OCI-LY7 (cell line): ENCODE results near the gene GGCT. TPM values are rescaled to one million over a fixed set of nuclear protein-coding genes. Genes with fewer than 3 reads are reported as not detected.

Source experiments
- BruUV-seq: library from RNA; stranded (reverse); fragments of 400-500 nt; replicated peaks from 2 replicates; lab custom pipeline; 2021; lab: Mats Ljungman, UMichigan
- CTCF ChIA-PET: fragments of 300-600 bp; sonication (Branson Sonifier 250); formaldehyde crosslinking; loops from one replicate; lab custom pipeline; 2022; ENCODE audit warnings: antibody characterized with exemption; ENCODE audit not compliant: unreplicated experiment; lab: Charles Lee
- POLR2A ChIA-PET: fragments of 300-600 bp; sonication (Branson Sonifier 250); formaldehyde crosslinking; loops from one replicate; lab custom pipeline; 2022; ENCODE audit warnings: antibody characterized with exemption; lab: Charles Lee
- DNase-seq: peaks from one replicate; pipeline ENCODE4 v3.0.0-alpha.2; 2015; ENCODE audit warnings: low spot score
- H2AFZ ChIP-seq: fragments of 200-600 bp; sonication (generic), shearing (Covaris generic); 2 replicates; pipeline ENCODE4 v1.6.1; 2014; ENCODE audit warnings: mild to moderate bottlenecking, antibody characterized with exemption, low read length, moderate library complexity
- H3K27ac ChIP-seq: fragments of 200-600 bp; sonication (generic); 2 replicates; pipeline ENCODE4 v1.5.1; 2014; ENCODE audit warnings: mixed run types, low read depth, mild to moderate bottlenecking, moderate library complexity, low read length, inconsistent platforms; ENCODE audit not compliant: poor library complexity, severe bottlenecking
- H3K36me3 ChIP-seq: fragments of 200-600 bp; sonication (generic); 2 replicates; pipeline ENCODE4 v1.6.1; 2014; ENCODE audit warnings: mild to moderate bottlenecking, antibody characterized with exemption, low read length, moderate library complexity, mixed read lengths; ENCODE audit not compliant: insufficient read depth
- H3K4me1 ChIP-seq: fragments of 200-600 bp; sonication (generic); 2 replicates; pipeline ENCODE4 v1.5.1; 2014; ENCODE audit warnings: mild to moderate bottlenecking, low read length; ENCODE audit not compliant: insufficient read depth, poor library complexity, severe bottlenecking
- H3K4me2 ChIP-seq: fragments of 200-600 bp; sonication (generic); 2 replicates; pipeline ENCODE4 v1.6.1; 2014; ENCODE audit warnings: mild to moderate bottlenecking, low read length
- H3K4me3 ChIP-seq: fragments of 200-600 bp; sonication (generic); 2 replicates; pipeline ENCODE4 v1.5.1; 2014; ENCODE audit warnings: mild to moderate bottlenecking, low read depth, low read length; ENCODE audit not compliant: poor library complexity, severe bottlenecking
- H3K79me2 ChIP-seq: fragments of 200-600 bp; sonication (generic); 2 replicates; pipeline ENCODE4 v1.6.1; 2016; ENCODE audit warnings: low read depth, mild to moderate bottlenecking, low read length, moderate library complexity, mixed read lengths; ENCODE audit not compliant: insufficient read depth
- H3K9me2 ChIP-seq: fragments of 200-600 bp; sonication (generic); 2 replicates; pipeline ENCODE4 v1.6.1; 2016; ENCODE audit warnings: mild to moderate bottlenecking, low read length, mixed read lengths; ENCODE audit not compliant: insufficient read depth
- H3K9me3 ChIP-seq: fragments of 200-600 bp; sonication (generic); 2 replicates; pipeline ENCODE4 v1.6.1; 2014; ENCODE audit warnings: mild to moderate bottlenecking, mixed run types, low read length, mixed read lengths
- H4K20me1 ChIP-seq: fragments of 200-600 bp; sonication (generic); 2 replicates; pipeline ENCODE4 v1.6.1; 2014; ENCODE audit warnings: mild to moderate bottlenecking, antibody characterized with exemption, low read length, moderate library complexity, mixed read lengths; ENCODE audit not compliant: insufficient read depth
- CTCF ChIP-seq: fragments of 200-600 bp; sonication (generic); conservative IDR thresholded peaks from 2 replicates; pipeline ENCODE4 v1.5.1; 2014; ENCODE audit warnings: mild to moderate bottlenecking, antibody characterized with exemption, low read length, moderate library complexity, mixed read lengths
- EZH2phosphoT487 ChIP-seq: fragments of 200-600 bp; sonication (generic); IDR thresholded peaks from 2 replicates; pipeline ENCODE4 v1.6.1; 2018; ENCODE audit warnings: low read depth, borderline replicate concordance, mild to moderate bottlenecking, mixed run types, antibody characterized with exemption, low read length, moderate library complexity, mixed read lengths
- intact Hi-C: fragments of 100-400 bp; cut with micrococcal nuclease; formaldehyde crosslinking; loops from one replicate; pipeline ENCODE4 v1.10.0; 2022; ENCODE audit not compliant: unreplicated experiment
- total RNA-seq, 2 experiments: library from RNA; depleted of rRNA in 1 of 2; stranded (reverse); fragments of >200 nt in 1 of 2; shearing (Covaris generic) in 1 of 2; gene quantifications; 2 replicates each; pipeline ENCODE4 v1.2.3, GENCODE V29; 2014 to 2022

Gene GGCT
- total RNA-seq, 2 experiments from 2014 or later: 70.3 to 81.3 TPM

DNA sequence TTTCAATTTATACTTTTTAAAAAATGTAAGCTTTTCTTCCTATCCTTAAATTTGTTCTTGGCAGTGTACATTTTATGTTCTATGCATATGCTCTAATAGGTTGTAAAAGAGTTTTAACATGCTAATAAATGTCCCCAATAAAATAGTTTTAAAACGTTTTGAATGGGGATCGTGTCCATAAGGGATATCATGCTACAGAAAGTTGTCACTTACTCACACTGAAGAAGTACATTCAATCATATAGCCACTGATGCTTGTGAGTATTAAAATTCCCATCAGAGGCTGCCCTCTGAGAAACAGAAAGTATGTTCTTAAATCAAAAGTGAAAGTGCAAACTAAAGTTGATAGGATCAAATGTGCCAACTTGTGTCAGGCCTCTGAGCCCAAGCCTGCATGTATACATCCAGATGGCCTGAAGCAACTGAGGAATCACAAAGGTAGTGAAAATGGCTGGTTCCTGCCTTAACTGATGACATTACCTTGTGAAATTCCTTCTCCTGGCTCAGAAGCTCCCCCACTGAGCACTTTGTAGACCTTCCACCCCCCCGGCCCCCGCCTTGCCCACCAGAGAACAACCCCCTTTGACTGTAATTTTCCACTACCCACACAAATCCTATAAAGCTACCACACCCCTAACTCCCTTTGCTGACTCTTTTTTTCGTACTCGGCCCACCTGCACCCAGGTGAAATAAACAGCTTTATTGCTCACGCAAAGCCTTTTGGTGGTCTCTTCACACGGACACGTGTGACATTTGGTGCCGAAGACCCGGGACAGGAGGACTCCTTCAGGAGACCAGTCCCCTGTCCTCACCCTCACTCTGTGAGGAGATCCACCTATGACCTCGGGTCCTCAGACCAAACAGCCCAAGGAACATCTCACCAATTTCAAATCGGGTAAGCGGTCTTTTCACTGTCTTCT is 25.2 kb downstream of the GGCT start:
- CTCF ChIA-PET: interaction anchor here (0.6 kb wide), 1 partner anchor 15 kb away, joined by 3 read pairs; no protein-coding TSS in a partner anchor
- peak; percentile 57 for DNase-seq
- H3K27ac ChIP-seq: no peak overlapping the region

DNA sequence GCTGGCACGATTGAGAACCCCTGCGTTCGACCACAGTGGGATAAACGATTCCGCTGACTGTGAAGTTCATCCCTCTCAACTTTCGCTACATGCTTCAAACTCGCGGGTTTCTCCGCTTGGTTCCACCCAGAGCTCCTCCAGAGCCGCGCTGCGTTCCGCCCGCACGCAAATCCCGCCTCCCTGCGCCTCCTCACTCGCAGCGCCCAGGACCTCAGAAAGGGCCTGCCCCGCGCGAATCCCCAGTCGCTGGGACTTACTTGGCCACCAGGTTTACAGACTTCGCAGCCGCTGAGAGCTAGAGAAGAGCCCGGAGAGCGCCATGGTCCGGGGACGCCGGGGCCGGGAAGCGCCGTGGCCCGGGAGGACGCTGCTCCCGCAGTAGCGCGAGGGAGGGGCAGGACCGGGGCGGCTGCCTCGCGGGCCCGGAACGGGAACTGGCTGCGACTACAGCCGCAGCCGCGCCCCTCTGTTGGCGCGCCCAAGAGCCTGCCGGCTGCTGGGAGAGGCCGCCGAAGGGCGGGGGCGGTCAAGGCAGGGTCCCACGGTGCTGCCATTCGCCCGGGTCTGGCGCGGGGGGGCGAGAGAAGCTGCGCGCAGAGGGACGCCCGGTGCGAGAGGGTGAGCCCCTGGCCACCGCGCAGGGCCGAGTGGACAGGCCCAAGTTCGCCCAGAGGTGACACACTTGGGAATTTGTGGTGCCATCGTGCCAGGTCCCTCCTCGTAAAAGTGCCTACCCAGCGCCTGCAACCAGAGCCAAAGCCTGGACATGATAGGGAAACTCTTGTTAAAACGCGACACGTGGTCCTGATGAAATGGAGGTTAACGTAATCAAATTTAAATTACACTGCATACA is 26.1 kb downstream of the GGCT start, which contains the start of gene NOD1:
NOD1 (minus strand) TSS at position 436 of the 853 bp plus-strand sequence. CDS start 21,863 bp downstream, outside the sequence.
- H3K36me3 ChIP-seq: no peaks in the 10 kb centered on the region
- BruUV-seq: no TSS peak
- no peaks in the 10 kb centered on the region for H3K9me3 ChIP-seq
- H2AFZ ChIP-seq: peak within 1 kb of the TSS; percentile 88
- H3K9me2 ChIP-seq: no peaks in the 10 kb centered on the region
- DNase-seq: peak; percentile 67
- ChIA-PET POLR2A (interaction anchor here (0.8 to 1.7 kb wide), 9 partner anchors 9 to 332 kb away, joined by 3 to 8 read pairs (median 4); partner anchors contain the start of gene GGCT), CTCF (interaction anchor here (0.6 to 0.8 kb wide), 2 partner anchors 9 to 12 kb away, joined by 3 to 5 read pairs; no protein-coding TSS in a partner anchor)
- H4K20me1 ChIP-seq: no peaks in the 10 kb centered on the region
- H3K4me2 ChIP-seq: peak within 1 kb of the TSS; percentile 78
- TF ChIP-seq CTCF (no peak), EZH2phosphoT487 (no peak)
- H3K27ac ChIP-seq: no peak within 1 kb of the TSS
- peaks cover 58% of the 10 kb centered on the region for H3K4me1 ChIP-seq
- intact Hi-C loops: loop anchor here (2.0 kb wide), 2 partner anchors 26 to 450 kb away; partner anchors contain the start of genes GGCT and PLEKHA8
- peak within 1 kb of the TSS; percentile 69 for H3K4me3 ChIP-seq
- H3K79me2 ChIP-seq: no peaks in the 10 kb centered on the region

More for the DNA sequence above, 25.2 kb downstream of the GGCT start:
- H3K79me2 ChIP-seq: no peaks in the 10 kb centered on the region
- POLR2A ChIA-PET: interaction anchor here (0.6 to 1.7 kb wide), 7 partner anchors 10 to 710 kb away, joined by 3 to 4 read pairs (median 4); no protein-coding TSS in a partner anchor
- H3K9me2 ChIP-seq: no peaks in the 10 kb centered on the region
- H4K20me1 ChIP-seq: no peaks in the 10 kb centered on the region
- TF ChIP-seq CTCF: no peak
- no peak for TF ChIP-seq EZH2phosphoT487
- H2AFZ ChIP-seq: peak overlapping the region; percentile 88
- no TSS peak for BruUV-seq
- H3K4me3 ChIP-seq: peak overlapping the region; percentile 69
- no peaks in the 10 kb centered on the region for H3K36me3 ChIP-seq
- intact Hi-C loops: loop anchor here (2.0 kb wide), 2 partner anchors 25 to 451 kb away; partner anchors contain the start of genes GGCT and PLEKHA8
- H3K4me1 ChIP-seq: peaks cover 49% of the 10 kb centered on the region
- H3K9me3 ChIP-seq: no peaks in the 10 kb centered on the region
- peak overlapping the region; percentile 78 for H3K4me2 ChIP-seq
